GM21723 (cell line): ENCODE results near the gene ABCC6.
"Not testable (repeated sequence)": the region's sequence is repeated elsewhere in the genome, so short reads cannot be mapped to it uniquely, and the experiment has no call there.

Experiments
- ATAC-seq: cut with Tn5 transposase; IDR thresholded peaks from one replicate; pipeline ENCODE4 v1.9.1; 2021; ENCODE audit warnings: mild to moderate bottlenecking, moderate library complexity; ENCODE audit not compliant: unreplicated experiment

Gene ABCC6

DNA sequence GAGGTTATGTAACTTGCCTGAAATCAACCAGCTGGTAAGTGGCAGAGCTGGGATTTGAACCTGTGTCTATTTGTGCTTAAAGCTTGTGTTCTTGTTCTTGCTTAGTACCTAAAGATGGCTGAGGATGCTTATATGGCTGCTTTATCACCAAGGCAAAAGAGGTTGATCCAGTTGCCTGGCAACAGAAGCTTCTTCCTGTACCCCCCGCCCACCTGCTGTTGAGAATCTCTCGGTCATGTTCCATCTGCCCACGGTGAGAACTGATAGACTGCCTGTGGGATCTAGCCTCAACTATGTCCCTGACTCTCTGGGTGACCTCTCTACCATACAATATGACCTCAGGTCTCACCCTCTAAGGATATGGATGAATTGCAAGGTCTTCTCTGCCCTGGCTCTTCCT is 60.7 kb downstream of the ABCC6 start:
- ATAC-seq = no peak

DNA sequence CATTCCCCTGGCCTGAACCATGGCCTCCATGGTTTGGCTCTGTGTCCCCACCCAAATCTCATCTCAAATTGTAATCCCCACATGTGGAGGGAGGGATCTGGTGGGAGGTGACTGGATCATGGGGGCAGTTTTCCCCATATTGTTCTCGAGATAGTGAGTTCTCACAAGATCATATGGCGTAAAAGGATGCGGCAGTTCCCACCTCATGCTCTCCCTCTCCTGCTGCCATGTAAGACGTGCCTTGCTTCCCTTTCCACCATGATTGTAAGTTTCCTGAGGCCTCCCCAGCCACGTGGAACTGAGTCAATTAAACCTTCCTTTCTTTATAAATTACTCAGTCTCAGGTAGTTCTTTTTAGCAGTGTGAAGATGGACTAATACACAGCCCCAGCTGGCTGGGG is 61.5 kb downstream of the ABCC6 start:
- not testable (repeated sequence) for ATAC-seq

DNA sequence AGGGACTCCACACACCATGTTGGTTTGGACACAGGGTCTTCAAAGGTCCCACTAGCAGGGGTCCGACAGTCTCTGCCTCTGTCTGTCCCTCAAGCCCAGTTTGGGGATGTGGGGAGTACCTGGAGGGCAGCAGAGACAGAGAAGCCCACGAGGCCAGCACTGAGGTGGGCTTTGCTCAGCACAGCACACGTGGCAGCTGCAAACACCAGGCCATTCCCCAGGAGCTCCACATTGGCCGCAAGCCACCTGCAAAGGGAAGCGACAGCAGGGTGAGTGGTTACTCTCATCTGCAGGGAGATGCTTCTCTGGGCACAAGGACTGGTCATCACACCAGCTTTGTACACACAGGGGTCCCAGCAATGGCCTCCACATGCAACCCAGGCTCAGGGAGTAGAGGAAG is 62.0 kb downstream of the ABCC6 start:
- no peak for ATAC-seq

DNA sequence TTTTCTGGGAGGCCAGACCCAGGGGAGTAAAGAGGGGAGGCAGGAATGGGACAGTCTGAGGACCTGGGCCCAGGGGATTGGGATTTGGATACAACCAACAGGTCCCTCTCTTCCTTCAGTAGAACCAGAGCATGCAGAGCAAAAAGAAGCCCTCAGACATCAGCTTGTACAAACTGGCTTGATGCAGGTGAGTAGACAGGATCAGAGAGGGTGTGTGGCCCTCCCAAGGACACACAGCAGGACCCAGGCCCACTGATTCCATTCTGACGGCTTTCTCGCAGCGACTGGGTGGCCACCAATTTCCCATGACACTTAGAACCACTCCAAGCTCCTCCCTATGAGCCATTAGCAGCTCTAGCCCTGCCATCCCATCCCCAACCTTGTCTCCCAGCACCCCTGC is 63.6 kb downstream of the ABCC6 start:
- ATAC-seq = no peak

DNA sequence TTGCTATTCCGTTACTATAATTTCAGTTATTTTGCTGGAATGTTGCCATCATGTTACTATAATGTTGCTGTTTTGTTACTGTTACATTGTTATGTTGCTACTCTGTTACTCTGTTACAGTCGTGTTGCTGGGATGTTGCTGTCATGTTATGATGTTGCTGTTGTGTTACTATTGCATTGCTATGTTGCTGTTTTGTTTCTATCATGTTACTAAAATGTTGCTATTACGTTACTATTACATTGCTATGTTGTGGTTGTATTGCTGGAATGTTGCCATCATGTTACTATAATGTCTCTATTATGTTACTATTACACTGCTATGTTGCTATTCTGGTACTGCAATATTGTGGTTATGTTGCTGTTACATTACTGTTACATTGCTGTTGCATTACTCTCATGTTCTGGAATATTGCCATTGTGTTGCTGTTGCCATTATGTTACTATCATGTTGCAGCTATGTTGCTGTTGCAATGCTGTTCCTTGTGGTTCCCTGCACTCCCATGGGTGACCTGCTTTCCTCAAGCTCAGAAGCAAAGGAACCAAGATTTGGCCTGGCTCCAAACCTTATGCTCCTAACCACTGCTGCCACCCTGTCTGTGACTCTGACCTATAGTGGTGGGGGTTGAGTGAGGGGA is 64.4 kb downstream of the ABCC6 start:
- ATAC-seq = no peak

DNA sequence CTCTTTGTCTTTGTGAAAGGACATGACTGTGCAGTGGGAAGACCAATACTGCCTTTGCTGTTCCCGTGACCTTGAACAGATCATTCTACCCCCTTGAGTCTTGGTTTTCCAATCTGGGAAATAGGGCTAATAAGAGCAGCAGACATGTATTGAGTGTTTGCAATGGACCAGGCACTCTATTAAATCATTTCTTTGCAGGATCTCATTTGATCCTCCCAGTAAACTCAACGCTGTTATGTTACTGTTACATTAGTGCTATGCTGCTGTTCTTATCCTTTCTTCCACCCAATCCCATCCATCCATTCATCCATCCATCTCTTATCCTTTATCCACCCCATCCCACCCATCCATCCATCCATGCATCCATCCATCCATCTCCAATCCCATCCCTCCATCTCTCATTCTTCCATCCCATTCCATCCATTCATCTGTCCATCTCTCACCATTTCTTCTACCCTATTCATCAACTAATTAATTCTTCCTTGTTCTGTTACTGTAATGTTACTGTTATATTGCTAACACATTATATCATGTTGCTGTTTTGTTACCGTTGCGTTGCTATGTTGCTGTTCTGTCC is 65.1 kb downstream of the ABCC6 start:
- no peak for ATAC-seq

DNA sequence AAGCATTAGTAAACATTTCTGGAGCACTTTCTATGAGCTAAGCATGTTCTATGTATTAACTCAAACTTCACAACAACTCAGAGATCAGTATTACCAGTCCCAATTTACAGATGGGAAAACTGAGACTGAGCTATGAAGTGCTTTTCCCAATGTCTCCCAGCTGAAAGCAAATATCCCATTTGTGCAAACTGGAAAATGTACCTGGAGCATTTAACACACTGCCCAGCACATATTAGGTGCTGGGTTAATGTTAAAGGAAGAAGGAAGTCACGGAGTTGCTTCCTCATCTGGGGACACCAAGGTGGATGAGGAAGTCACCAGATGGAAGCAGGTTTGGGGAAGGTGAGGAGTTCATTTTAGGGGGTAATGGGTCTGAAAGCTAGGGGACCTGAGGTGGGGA is 66.1 kb downstream of the ABCC6 start:
- no peak for ATAC-seq

DNA sequence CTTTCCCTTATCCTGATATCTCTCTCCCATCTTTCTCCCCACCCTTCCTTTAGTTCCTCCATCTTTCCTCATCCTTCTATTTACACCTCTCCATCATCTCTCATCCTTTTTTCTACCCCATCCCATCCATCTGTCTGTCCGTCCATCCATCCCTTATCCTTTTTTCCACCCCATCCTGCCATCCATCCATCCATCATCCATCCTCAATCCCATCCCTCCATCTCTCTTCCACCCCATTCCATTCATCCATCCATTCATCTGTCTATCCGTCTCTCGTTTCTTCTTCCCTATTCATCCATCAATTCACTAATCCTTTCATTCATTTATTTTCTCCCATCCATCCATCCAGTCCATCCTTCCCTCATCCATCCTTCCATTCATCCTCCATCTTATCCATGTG is 68.1 kb downstream of the ABCC6 start:
- ATAC-seq = no peak

DNA sequence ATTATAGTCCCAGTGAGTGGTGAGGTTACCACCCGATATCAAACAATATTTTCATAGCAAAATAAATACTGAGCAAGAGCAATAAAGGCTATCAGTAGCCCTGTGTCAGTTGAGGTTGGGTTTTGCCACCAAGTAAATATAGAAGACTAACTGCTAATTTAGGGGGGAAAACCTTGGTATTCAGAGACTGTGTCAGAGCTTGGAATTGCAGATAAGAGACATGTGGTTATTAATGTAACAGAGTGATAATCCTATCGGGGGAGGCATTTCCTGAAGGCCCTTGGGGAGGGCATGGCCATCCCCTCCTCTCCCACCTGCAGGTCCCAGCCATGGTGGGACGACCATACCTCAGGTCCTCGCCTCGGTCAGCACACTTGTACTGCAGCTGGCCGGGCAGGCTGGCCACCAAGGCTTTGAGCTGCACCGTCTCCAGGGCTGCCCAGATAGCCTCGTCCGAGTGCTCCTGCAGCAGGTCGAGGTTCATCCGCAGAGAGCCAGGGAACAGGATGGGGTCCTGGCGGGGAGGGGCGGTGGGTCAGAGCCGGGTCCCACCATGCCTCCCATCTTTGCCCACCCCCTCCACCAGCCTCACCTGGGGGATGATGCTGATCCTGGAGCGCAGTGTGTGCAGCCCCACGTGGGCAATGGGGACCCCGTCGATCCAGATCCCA is 68.9 kb downstream of the ABCC6 start:
- ATAC-seq = no peak

DNA sequence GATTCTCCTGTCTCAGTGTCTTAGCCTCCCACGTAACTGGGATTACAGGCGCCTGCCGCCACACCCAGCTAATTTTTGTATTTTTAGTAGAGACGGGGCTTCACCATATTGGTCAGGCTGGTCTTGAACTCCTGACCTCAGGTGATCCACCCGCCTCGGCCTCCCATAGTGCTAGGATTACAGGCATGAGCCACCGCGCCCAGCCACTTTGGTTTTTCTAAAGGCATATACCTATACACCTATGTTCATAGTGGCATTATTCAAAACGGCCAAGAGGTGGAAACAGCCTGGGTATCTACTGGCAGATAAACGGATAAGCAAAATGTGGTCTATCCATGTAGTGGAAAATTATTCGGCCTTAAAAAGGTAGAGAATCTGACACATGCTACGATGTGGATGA is 70.3 kb downstream of the ABCC6 start:
- not testable (repeated sequence) for ATAC-seq

DNA sequence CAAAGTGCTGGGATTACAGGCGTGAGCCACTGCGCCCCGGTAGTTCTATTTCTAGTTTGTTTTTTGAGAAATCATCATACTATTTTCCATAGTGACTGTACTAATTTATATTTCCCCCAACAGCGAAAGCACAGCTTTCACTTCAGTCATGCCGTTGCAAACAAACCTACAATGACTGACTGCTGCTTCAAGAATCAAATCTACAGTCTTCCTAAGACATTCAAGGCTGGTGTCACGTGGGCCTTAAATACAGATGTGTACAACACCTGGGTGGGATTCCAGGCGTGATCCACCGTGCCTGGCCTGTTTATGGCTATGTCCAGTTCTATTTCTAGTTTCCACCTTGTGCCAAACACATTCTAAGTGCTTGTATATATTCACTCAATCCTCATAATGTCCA is 72.0 kb downstream of the ABCC6 start:
- no peak for ATAC-seq

DNA sequence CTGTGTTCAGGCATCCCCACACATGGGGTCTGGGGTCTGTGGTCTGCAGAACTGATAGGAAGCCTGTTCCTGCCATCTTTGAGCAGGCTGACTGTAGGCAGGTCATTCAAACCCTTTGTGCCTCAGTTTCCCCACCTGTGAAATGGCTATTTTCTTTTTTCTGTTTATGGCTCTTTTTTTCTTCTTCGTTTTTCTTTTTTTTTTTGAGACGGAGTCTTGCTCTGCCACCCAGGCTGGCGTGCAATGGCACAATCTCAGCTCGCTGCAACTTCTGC is 72.5 kb downstream of the ABCC6 start:
- ATAC-seq = no peak

DNA sequence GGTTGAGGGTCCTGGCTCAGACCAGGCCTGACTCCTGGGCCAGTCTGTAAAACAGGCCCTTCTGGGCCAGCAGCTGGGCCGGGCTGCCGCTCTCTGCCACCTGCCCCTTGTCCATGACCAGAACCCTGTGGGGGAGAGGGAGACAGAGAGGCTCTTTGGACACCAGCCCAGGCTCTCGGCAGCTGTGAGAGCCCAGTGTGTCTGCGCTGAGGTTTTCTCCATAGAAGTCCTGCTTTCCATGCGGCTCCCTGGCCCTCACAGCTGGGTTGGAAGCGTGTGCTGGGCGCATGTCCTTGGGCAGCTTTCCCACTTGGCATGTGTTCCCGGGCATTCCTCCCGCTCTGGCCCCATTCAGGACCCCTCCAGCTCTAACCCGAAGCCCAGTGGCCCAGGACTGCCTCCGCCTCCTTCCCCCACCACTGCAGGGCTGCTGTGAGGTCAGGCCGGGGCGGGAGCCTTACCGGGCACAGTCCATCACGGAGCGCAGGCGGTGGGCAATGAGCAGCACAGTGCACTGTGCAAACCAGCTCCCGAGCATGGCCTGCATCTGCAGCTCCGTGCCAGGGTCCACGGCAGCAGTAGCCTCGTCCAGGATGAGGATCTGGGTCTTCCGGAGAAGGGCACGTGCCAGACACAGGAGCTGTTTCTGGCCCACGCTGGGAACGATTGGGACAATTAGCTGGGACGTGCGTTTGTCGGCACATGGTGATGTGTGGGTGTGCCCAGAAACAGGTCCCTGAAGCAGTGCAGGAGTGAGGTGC is 73.0 kb downstream of the ABCC6 start:
- ATAC-seq = no peak

DNA sequence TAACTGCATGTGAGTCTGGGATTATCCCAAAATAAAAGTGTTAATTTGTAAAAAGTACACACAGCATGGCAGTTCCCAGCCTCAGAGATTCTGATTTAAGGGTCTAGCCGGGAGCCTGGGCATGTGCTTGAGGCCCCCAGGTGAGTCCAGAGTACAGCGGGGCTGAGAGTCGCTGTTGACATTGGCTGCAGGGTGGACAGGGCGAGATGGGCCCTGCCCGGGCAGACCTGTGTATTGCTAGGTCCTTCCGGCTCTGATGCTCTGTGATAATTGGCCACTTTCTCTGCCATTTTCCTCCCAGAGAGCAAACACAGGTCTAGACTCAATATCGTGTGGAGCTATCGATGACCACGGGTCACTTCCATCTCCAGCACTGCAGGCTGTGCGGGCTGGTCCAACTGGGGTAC is 73.6 kb downstream of the ABCC6 start:
- no peak for ATAC-seq

DNA sequence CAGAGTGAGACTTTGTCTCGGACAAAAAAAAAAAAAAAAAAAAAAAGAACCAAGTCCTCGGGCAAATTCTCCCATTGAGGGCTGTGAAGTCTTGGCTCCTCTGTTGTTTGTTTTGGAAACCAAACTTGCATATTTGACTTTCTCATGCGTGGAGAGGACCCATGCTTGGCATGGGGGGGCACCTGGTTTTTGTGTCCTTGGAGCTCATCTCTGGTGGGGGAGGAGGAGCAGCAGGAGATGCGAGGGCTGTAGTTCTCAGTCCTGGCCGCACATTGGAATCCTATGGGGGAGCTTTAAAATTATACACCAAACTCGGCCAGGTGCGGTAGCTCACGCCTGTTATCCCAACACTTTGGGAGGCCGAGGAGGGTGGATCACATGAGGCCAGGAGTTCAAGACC is 74.5 kb downstream of the ABCC6 start:
- ATAC-seq = no peak

DNA sequence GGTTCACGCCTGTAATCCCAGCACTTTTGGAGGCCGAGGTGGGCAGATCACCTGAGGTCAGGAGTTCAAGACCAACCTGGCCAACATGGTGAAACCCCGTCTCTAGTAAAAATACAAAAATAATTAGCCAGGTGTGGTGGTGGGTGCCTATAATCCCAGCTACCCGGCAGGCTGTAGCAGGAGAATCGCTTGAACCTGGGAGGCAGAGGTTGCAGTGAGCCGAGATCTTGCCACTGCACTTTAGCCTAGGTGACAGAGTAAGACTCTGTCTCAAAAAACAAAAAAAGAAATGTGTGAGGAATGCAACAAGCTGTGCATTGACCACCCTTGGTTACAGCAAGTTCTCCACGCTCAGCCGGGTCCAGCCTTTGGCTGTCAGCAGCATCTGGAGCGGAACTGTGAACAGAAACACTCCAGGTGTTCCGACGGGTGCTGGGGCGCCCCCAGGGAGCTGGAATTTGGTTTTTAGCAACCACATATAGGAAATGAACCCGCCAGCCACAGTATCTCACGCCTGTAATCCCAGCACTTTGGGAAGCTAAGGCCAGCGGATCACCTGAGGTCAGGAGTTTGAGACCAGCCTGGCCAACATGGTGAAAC is 75.2 kb downstream of the ABCC6 start:
- ATAC-seq = not testable (repeated sequence)

DNA sequence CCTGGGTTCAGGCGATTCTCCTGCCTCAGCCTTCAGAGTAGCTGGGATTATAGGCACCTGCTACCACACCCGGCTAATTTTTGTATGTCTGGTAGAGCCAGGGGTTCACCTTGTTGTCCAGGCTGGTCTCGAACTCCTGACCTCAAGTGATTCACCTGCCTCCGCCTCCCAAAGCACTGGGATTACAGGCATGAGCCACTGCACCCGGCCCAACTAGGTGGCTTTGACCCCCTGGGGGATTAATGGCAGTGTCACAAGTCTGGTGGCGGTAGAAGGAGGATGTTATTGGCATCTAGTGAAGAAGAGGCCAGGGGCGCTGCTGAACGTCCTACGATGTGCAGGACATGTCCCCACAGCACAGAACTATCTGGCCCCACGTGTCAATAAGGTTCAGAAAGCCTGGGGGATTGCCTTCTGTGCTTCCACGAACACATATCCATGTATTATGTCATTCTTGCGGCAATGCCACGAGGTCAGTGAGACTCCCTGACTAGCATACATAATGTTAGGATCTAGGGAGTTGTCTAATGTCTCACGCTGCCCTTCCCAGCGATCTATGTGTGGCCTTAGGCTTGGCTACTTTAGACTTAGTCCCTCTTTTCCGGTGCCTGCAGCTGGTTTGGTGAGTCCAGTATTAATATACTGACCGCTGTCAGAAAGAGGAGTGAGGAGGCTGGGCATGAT is 75.8 kb downstream of the ABCC6 start:
- no peak for ATAC-seq

DNA sequence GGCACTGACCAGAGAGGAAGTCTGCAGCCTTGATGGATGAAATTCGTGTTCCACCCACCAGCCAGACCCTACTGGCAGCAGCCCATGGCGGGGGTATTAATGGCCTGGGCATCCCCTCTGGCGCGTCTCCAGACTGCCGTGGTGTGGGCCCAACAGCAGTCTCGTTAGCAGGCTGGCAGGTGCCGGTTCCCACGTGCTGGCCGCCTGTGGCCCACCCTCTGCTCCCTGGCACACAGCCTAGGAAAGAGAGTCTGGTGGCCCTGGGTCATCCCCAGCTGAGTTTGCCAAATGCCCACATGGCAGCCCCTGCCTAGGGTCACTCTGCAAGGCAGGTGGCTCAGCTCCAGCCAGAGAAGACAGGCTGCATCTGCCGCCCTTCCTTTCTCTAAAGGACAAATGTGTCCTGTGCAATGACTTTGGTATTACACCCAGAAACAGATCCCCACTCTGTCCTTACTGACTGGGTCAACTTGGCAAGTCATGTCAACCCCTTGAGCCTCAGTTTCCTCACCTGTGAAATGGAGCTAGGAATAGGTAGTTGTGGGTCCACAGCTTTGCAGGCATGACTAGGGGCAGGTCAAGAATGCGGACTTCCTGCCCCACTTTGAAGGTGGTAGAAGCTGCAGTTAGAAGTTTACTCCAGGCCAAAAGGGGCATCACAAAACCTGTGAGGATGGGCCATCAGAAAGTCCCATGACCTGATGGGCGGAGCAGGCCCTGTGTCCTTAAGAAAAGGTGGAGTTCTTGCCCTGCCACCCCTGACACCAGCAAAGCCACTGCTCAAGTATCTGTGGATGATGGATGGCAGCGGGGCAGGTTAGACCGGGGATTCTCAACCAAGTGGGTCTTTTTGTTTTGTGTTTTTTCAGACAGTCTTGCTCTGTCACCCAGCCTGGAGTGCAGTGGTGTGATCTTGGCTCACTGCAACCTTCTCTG is 76.6 kb downstream of the ABCC6 start:
- no peak for ATAC-seq

DNA sequence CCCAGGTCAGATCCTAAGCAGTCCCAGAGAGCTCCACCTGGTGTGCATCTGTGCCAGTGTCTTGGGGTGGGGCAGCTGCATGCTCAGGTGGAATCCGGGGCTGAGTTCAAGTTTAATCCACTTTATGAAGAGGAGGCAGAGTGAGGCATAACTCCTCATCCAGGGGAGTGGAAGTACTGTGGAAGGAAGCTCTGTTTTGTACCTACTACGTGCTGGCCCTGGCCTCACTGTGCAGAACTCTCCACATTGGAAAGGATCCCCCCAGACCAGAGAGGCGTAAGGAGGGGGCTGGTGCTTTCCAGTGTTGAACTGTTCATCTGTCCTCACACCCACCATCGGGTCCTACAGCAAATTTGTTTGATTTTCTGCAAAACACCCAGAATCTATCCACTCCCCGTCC is 78.0 kb downstream of the ABCC6 start:
- ATAC-seq = no peak

DNA sequence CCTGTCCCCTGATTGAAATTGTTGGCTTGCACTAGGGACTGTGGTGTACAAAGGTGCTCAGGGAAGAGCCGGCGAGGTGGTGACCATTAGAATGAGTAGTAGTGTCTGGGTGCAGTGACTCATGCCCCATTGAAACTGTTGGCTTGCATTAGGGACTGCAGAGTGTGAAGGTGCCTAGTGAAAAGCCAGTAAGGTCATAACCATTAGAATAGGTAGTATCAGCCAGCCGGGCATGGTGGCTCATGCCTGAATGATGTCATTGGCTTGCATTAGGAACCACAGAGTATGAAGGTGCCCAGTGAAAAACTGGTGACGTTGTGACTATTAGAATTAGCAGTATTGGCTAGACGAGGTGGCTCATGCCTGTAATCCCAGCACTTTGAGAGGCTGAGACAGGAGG is 78.9 kb downstream of the ABCC6 start:
- ATAC-seq = no peak
